SK-N-SH (cell line): ENCODE results near the gene CCDC38.

ENCODE experiments used
- EZH2phosphoT487 ChIP-seq: fragments of 200-600 bp; sonication (generic); IDR thresholded peaks from 2 replicates; pipeline ENCODE4 v1.6.1; 2017; ENCODE audit warnings: low read depth, mixed run types, mild to moderate bottlenecking, antibody characterized with exemption, moderate library complexity, borderline replicate concordance
- MAX ChIP-seq: IDR thresholded peaks from 2 replicates; pipeline ENCODE4 v1.4.0; 2012; ENCODE audit warnings: low read depth
- MEF2A ChIP-seq: IDR thresholded peaks from 2 replicates; pipeline ENCODE4 v1.4.0; 2012; ENCODE audit warnings: low read depth, borderline replicate concordance
- MXI1 ChIP-seq: IDR thresholded peaks from 2 replicates; pipeline ENCODE4 v1.6.1; 2012; ENCODE audit warnings: mild to moderate bottlenecking, low read depth, low read length, improper control_type of control experiment

GRCh38 chr12:95838125-95838524, 104.3 kb downstream of the CCDC38 start:
- TF ChIP-seq MAX = 0 out of 2 replicates have a peak, but pooled peaks have one; percentile 13
- no peak for TF ChIP-seq EZH2phosphoT487
- TF ChIP-seq MEF2A = no peak
- no peak for TF ChIP-seq MXI1
